T-helper 2 cell (primary cell): ENCODE data around the gene NKAIN2.
"Not testable (repeated sequence)": the region's sequence is repeated elsewhere in the genome, so short reads cannot be mapped to it uniquely, and the experiment has no call there.

Source experiments
- DNase-seq, 5 experiments: peaks; one replicate each; pipeline versions ENCODE4 v3.0.0 to v3.0.0-alpha.2; 2012 to 2022

NKAIN2 gene

GRCh38 chr6:123895806-123896205, 92.1 kb downstream of the NKAIN2 start:
- DNase-seq, result no peak

DNA sequence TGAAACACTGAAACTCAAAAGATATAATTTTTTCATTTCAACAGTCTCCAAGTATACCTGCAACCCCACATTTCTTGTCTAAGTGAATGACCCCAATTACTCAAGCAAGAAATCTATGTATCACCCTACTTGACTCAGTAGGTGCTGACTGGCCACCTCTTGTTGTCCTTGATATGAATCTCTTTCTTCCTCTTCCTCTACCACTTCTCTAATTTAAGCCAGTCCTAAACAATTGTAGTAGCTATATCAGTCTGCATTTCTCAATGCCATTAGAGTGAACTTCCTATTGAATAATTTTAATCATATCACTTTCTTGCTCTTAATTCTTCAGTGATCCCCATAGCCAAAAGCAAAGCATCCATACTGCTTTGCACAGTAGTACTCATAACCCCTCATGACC, 93.2 kb downstream of the NKAIN2 start:
- DNase-seq, result no peak

DNA sequence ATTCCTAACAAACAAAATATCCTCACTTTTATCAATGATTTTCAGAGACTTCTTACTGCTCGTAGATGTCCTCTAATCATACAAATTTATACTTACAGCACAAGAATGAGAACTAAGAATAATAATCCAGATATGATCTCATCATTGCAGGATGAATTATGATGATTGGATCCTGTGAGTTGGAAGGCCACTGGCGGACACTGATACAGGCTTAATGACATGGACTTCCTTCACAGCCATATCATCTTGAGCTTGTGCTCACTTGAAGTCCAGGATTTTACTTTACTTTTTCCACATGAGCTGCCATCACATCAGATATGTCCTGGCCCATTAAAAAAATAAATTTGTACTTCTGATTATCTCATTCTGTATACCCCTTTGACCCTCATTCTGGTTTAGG, 94.3 kb downstream of the NKAIN2 start:
- no peak for DNase-seq

DNA sequence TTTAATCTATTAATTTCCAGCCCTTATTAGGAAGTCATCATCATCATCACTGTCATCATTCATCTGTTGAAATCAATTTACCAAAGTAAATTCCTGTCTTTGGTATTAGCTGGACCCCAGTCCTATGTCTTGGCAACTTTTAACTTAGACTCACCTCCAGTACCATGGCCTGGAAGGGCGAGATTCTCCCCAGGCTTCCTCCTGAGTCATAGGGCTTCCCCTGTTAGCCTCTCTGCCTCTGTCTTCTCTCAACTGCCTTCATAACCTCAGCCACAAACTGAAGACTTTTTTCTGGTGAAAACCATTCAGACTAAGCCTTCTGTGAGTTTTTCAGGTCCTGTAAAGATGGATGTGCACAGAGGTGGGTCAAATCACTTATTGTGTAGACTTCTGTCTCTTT, 95.0 kb downstream of the NKAIN2 start:
- DNase-seq, result no peak

DNA sequence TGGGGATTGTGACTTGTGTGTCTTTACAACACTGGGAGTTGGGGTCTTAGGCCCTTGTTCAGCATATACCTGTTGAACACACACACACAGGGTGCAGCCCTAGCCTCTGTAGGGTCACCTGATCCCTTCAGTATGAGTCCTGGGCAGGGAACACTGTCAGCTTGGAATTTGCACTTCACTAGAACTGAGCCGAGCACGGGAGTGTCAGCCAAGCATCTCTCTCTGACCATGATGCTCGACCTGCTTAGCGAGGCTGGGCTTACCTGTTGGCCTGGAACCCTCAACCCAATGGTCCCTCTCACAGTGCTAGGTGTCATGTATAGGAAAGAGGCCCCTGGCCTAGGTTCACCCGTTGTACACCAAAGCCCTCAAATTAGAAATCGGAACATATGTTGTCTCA, 96.1 kb downstream of the NKAIN2 start:
- DNase-seq, result no peak

GRCh38 chr6:123901436-123901835, 97.8 kb downstream of the NKAIN2 start:
- no peak for DNase-seq

DNA sequence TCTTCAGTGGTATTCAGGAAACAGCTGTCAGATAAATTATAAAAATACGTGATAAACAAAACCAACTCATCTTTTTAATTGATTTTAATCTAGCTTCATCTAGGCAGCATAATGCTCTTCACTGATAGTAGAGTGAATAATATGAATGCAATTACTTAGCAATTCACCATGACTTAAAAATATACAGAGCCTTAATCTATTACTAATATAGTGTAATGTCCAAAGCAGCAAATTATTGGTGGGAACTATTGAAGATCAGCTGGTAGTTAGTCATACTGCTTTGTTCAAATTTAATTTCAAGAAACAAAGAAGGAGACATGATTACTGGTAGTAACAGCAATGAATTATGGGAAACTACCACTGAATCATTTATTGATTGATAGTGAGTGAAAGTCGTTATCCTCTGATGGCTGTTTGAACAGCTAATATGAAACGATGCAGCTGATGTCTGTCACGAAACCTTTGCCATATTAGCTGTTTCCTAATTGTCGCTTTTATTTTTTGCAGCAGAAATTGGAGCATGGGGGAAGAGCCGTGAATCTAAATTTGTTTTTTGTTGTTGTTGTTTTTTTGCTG, 99.2 kb downstream of the NKAIN2 start:
- DNase-seq, result no peak

DNA sequence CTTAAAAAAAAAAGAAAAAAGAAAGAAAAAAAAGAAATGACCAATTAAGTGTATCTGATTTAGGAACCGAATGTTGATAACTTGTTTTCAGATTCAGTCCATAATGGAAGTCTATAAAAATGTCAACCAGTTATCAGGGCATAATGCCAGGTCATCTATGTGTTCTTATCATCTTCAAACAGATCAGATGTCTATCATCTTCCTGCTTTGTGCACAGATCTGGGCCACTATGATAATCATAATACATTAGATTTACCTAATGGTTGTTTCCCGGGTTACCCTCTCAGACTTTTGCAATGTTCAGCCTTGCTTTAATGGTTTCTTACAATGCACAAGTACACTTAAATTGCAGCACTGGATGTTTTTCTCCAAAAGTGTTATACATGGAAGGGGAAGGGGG, 100.6 kb downstream of the NKAIN2 start:
- DNase-seq, result no peak

- no peak for DNase-seq
Measured at GRCh38 chr6:123908797-123909196, 105.1 kb downstream of the NKAIN2 start.

DNA sequence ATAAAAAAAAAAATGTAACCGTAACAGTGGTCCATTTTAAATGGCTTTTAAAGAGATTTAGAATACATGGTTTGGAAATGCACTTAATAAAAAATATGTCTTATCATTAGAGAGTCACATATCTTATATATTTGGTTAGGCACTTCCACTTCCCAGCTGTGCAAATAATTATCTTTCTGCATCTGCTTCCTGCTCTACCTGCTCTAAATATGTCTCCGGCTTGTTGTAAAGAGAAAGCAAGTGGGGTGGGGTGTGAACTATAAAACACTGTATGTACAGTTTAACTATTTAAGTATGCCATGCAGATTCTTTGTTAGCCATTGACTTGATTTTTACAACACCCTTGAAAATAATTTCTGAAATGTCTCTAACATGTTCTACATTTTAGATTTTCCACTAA, 106.3 kb downstream of the NKAIN2 start:
- DNase-seq, result no peak

DNA sequence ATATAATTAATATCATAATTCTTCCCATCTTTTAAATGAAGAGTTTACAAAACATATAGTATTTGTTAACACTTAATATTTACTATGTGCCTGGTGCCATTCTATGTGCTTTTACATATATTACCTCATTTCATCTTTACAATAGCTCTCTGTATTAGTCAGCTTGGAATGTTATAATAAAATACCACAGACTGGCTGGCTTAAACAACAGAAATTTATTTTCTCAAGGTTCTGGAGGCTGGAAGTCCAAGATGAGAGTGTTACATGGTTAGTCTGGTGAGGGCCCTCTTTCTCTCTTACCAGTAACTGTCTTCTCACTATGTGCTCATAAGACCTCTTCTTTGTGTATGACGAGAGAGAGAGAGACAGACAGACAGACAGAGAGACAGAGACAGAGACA, 110.2 kb downstream of the NKAIN2 start:
- DNase-seq, result no peak

DNA sequence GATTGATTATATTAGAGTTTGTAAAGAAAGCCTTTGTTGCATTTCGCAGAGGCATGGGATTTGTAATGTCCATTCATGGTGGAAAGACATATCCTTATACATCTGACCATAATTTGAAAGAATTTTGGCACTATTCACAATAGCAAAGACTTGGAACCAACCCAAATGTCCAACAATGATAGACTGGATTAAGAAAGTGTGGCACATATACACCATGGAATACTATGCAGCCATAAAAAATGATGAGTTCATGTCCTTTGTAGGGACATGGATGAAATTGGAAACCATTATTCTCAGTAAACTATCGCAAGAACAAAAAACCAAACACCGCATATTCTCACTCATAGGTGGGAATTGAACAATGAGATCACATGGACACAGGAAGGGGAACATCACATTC, 119.7 kb downstream of the NKAIN2 start:
- not testable (repeated sequence) for DNase-seq

GRCh38 chr6:123925350-123925749, 121.7 kb downstream of the NKAIN2 start:
- peak in 1 of 5 experiments; percentile 18 for DNase-seq

DNA sequence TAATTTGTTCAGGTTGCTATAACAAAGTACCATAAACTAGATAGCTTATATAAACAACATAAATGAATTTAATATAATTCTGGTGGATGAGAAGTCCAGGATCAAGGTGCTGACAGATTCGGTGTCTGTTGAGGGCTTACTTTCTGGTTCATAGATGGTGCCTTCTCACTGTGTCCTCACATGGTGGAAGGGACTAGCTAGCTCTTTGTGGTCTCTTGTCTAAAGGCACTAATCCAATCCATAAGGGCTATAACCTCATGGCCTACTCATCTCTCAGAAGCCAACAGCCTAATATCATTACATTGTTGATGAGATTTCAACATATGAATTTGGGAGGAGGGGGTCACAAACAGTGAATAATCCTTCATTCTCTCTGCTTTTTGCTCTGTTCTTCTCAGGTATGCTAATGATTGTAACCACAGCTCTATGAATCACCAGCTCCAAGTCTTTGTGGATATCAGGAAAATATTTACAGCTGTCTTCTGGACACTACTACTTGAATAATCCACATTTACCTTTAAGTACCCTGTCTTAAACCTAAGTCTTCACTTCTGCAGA, 122.3 kb downstream of the NKAIN2 start:
- DNase-seq, result no peak

DNA sequence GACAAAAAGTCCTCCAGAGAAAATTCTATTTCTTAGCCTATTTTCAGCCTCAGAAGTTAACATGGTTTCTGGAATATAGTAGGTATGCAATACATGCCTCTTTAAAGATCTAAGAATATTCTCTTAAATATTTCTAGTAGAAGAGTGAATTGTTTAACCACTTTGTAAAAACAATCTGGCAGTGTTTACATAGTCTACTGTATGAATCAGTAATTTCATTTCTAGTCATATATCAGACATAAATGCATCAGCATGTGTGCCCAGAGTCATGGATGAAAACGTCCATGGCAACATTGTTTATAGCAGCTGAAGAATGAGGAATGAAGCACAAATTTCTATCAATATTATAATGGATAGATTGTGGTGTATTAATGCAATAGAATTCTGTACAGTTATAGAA, 124.9 kb downstream of the NKAIN2 start:
- DNase-seq, result no peak

- no peak for DNase-seq
Measured at GRCh38 chr6:123931928-123932327, 128.3 kb downstream of the NKAIN2 start.

DNA sequence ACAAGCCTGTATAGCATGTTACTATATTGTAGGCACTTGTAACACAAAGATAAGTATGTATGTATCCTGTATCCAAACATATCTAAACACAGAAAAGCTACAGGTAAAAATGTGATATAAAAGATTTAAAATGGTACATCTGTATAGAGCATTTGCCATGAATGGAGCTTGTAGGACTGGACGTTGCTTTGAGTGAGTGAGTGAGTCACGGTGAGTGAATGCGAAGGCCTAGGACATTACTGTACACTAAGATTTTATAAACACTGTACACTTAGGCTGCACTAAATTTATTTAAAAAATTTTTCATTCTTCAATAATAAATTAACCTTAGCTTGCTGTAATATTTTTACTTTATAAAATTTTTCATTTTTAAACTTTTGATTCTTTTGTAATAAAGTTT, 136.9 kb downstream of the NKAIN2 start:
- DNase-seq, result no peak

- DNase-seq, result no peak
Measured at GRCh38 chr6:123941855-123942254, 138.2 kb downstream of the NKAIN2 start.

GRCh38 chr6:123945386-123945785, 141.7 kb downstream of the NKAIN2 start:
- no peak for DNase-seq

GRCh38 chr6:123953920-123954319, 150.3 kb downstream of the NKAIN2 start:
- no peak for DNase-seq

- no peak for DNase-seq
Measured at GRCh38 chr6:123956492-123957139, 153.0 kb downstream of the NKAIN2 start.

GRCh38 chr6:123962508-123962907, 158.8 kb downstream of the NKAIN2 start:
- DNase-seq, result no peak

GRCh38 chr6:123965894-123966293, 162.2 kb downstream of the NKAIN2 start:
- no peak for DNase-seq

DNA sequence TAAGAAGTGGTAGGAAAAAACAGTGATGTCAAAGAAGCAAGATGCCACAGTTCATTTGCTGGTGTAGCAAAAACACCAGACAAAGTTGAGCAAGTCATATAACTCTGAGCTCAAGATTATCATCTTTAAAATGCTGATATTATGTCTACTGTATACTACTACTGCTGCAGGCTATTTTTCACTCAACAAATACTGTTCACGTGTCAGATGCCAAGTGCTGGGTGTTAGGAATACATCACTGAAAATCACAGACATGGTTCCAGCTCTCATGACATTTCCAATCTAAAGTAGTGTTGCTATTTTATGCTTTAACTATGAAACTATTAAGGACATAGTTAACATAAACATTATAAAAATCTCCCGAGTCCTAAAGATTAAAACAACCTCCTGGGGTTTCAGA, 163.0 kb downstream of the NKAIN2 start:
- no peak for DNase-seq

- DNase-seq, result no peak
Measured at GRCh38 chr6:123967905-123968304, 164.2 kb downstream of the NKAIN2 start.
